HCT116 (cell line): ENCODE results near the gene RPL35. TPM values are rescaled to one million over a fixed set of nuclear protein-coding genes. Genes with fewer than 3 reads are reported as not detected.

Experiments used
- ATAC-seq: fragments of 200-7000 bp; cut with Tn5 transposase; 2 replicates; pipeline ENCODE4 v1.9.1; 2020; ENCODE audit warnings: mild to moderate bottlenecking, moderate library complexity
- BruUV-seq: library from RNA; stranded (reverse); fragments of 400-500 nt; replicated peaks from 2 replicates; lab custom pipeline; 2021; lab: Mats Ljungman, UMichigan
- CTCF ChIA-PET: fragments of 300-600 bp; sonication (Branson Sonifier 250); formaldehyde crosslinking; loops from one replicate; lab custom pipeline; 2021; ENCODE audit warnings: antibody characterized with exemption; lab: Charles Lee
- POLR2A ChIA-PET: fragments of 300-600, 350-600 bp; sonication (Branson Sonifier 250); formaldehyde crosslinking; loops from one replicate; lab custom pipeline; 2021; ENCODE audit warnings: antibody characterized with exemption; lab: Charles Lee
- RAD21 ChIA-PET, 2 experiments: fragments of 300-600 bp; sonication (Branson Sonifier 250); formaldehyde crosslinking; loops; one replicate each; lab custom pipeline; 2023; ENCODE audit warnings: low total read pairs in 2 of 2; ENCODE audit not compliant: uncharacterized antibody in 2 of 2, unreplicated experiment in 2 of 2, low non-redundant PET in 1 of 2; lab: Charles Lee
- DNase-seq: peaks from one replicate; pipeline ENCODE4 v3.0.0-alpha.2; 2010; ENCODE audit warnings: low read depth, low spot score
- H2AFZ ChIP-seq: fragments of 200-600 bp; shearing (Covaris generic), sonication (generic); 2 replicates; pipeline ENCODE4 v1.6.1; 2017; ENCODE audit warnings: low read depth, mixed run types, mixed read lengths, antibody characterized with exemption, low read length; ENCODE audit not compliant: poor library complexity, severe bottlenecking
- H3K27ac ChIP-seq: 2 replicates; pipeline ENCODE4 v1.5.1; 2012; ENCODE audit warnings: low read depth, low read length
- H3K27me3 ChIP-seq: fragments of 200-600 bp; sonication (generic); 2 replicates; pipeline ENCODE4 v1.6.1; 2016; ENCODE audit warnings: mixed run types, low read length, mixed read lengths; ENCODE audit not compliant: insufficient read depth
- H3K36me3 ChIP-seq, 2 experiments: fragments of 200-500 bp in 1 of 2; fragments of 200-600 bp in 1 of 2; sonication (Bioruptor generic) in 1 of 2; sonication (generic) in 1 of 2; 2 replicates each; pipeline versions ENCODE4 v1.5.1 to v1.6.1; 2014 to 2016; ENCODE audit warnings: low read length in 2 of 2, inconsistent platforms in 1 of 2, mixed read lengths in 1 of 2, mixed run types in 1 of 2; ENCODE audit not compliant: insufficient read depth in 2 of 2, control insufficient read depth in 1 of 2
- H3K4me1 ChIP-seq, 2 experiments: fragments of 200-600 bp in 1 of 2; sonication (generic) in 1 of 2; 2 replicates each; pipeline versions ENCODE4 v1.5.1 to v1.6.1; 2012 to 2017; ENCODE audit warnings: low read length in 2 of 2, inconsistent platforms in 1 of 2, mild to moderate bottlenecking in 1 of 2, mixed read lengths in 1 of 2, mixed run types in 1 of 2, moderate library complexity in 1 of 2; ENCODE audit not compliant: insufficient read depth in 2 of 2, control insufficient read depth in 1 of 2
- H3K4me2 ChIP-seq: fragments of 200-600 bp; sonication (generic); 2 replicates; pipeline ENCODE4 v1.6.1; 2017; ENCODE audit warnings: mixed run types, low read length, mixed read lengths
- H3K4me3 ChIP-seq, 2 experiments: fragments of 200-600 bp in 1 of 2; sonication (generic) in 1 of 2; replicated peaks in 1 of 2; 2 replicates each; pipeline ENCODE4 v1.5.1; 2011 to 2016; ENCODE audit warnings: low read length in 2 of 2, control low read depth in 1 of 2, low read depth in 1 of 2, mild to moderate bottlenecking in 1 of 2, mixed read lengths in 1 of 2, mixed run types in 1 of 2
- H3K79me2 ChIP-seq: fragments of 200-600 bp; sonication (generic); 2 replicates; pipeline ENCODE4 v1.6.1; 2017; ENCODE audit warnings: mild to moderate bottlenecking, mixed run types, low read length, moderate library complexity, mixed read lengths; ENCODE audit not compliant: insufficient read depth
- H3K9ac ChIP-seq: fragments of 200-600 bp; sonication (generic); 2 replicates; pipeline ENCODE4 v1.6.1; 2016; ENCODE audit warnings: low read length, mixed read lengths
- H3K9me2 ChIP-seq: fragments of 200-600 bp; sonication (generic), shearing (Covaris generic); 2 replicates; pipeline ENCODE4 v1.6.1; 2017; ENCODE audit warnings: mixed run types, mild to moderate bottlenecking, moderate library complexity; ENCODE audit not compliant: insufficient read depth
- H3K9me3 ChIP-seq, 2 experiments: fragments of 200-500 bp in 1 of 2; fragments of 200-600 bp in 1 of 2; sonication (Bioruptor generic) in 1 of 2; sonication (generic) in 1 of 2; 2 replicates each; pipeline ENCODE4 v1.6.1; 2014 to 2017; ENCODE audit warnings: low read length in 2 of 2, mixed read lengths in 2 of 2, inconsistent platforms in 1 of 2, low read depth in 1 of 2, mild to moderate bottlenecking in 1 of 2, mixed run types in 1 of 2, moderate library complexity in 1 of 2; ENCODE audit not compliant: control insufficient read depth in 1 of 2, insufficient read depth in 1 of 2
- H4K20me1 ChIP-seq: fragments of 200-600 bp; sonication (generic), shearing (Covaris generic); 2 replicates; pipeline ENCODE4 v1.6.1; 2017; ENCODE audit warnings: mixed run types, mild to moderate bottlenecking, moderate library complexity; ENCODE audit not compliant: insufficient read depth
- CBX3 ChIP-seq: IDR thresholded peaks from 2 replicates; pipeline ENCODE4 v1.6.1; 2012; ENCODE audit warnings: low read depth
- CEBPB ChIP-seq: IDR thresholded peaks from 2 replicates; pipeline ENCODE4 v1.6.1; 2012; ENCODE audit warnings: low read depth
- EGR1 ChIP-seq: IDR thresholded peaks from 2 replicates; pipeline ENCODE4 v1.6.1; 2012; ENCODE audit warnings: low read depth
- ELF1 ChIP-seq: IDR thresholded peaks from 2 replicates; pipeline ENCODE4 v1.6.1; 2012; ENCODE audit warnings: low read depth, borderline replicate concordance
- POLR2AphosphoS5 ChIP-seq: IDR thresholded peaks from 2 replicates; pipeline ENCODE4 v1.6.1; 2011; ENCODE audit warnings: mild to moderate bottlenecking, low read depth, low read length, moderate library complexity
- SIN3A ChIP-seq: IDR thresholded peaks from 2 replicates; pipeline ENCODE4 v1.6.1; 2012; ENCODE audit warnings: low read depth
- YY1 ChIP-seq: IDR thresholded peaks from 2 replicates; pipeline ENCODE4 v1.6.1; 2011; ENCODE audit warnings: low read length, low read depth, moderate library complexity, mild to moderate bottlenecking; ENCODE audit not compliant: insufficient replicate concordance; ENCODE audit errors: extremely low read depth
- ZFX ChIP-seq: fragments of 450-650 bp; IDR thresholded peaks from 2 replicates; pipeline ENCODE4 v1.6.1; 2017
- intact Hi-C: fragments of 100-400 bp; cut with micrococcal nuclease; formaldehyde crosslinking; loops from 2 replicates; pipeline ENCODE4 v1.10.0; 2022
- total RNA-seq: library from RNA; stranded (reverse); gene quantifications from one replicate; pipeline ENCODE4 v1.2.1, GENCODE V29; 2021; ENCODE audit not compliant: unreplicated experiment
- TF ChIP-seq, protein P1 (sequence below): IDR thresholded peaks from 2 replicates; pipeline ENCODE4 v1.6.1; 2011; ENCODE audit warnings: mild to moderate bottlenecking, low read length, moderate library complexity; ENCODE audit not compliant: insufficient replicate concordance; ENCODE audit errors: extremely low read depth
- TF ChIP-seq, protein P2 (sequence below): IDR thresholded peaks from 2 replicates; pipeline ENCODE4 v1.6.1; 2012
- TF ChIP-seq, protein P3 (sequence below): IDR thresholded peaks from 2 replicates; pipeline ENCODE4 v1.6.1; 2012; ENCODE audit warnings: low read depth
- TF ChIP-seq, protein P4 (sequence below): IDR thresholded peaks from 2 replicates; pipeline ENCODE4 v1.6.1; 2012

RPL35 gene
- total RNA-seq, 1 experiment from 2014 or later: 1,754 TPM

DNA sequence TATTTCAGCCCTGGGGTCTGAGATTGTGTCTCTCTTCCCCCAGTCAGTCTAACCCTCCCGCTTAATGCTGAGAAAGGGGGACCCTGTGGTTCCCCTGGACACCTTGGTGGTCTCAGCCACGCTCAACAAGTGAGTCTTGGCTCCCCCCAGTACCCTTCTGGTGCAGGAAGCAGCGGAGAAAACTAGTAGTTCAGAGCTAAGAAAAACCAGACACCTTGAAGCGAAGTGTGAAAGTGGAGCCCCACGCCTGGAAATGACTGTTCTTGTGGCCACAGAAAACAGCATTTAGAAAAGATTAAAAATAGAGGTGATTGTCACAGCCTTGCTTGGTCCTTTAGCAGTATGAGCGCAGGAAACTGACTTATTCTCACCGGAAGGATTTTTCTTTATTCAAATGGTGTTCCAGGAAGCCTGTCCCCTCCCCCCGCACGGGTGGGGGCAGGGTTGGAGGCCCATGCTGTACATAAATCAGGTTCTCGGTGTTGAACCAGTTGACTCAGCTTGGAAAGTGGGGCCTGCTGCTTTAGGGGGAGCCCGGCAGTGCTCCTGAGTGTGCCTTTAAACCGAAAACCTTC, 8.3 kb upstream of the RPL35 start:
- CTCF ChIA-PET: no interaction called here
- RAD21 ChIA-PET: no interaction called here
- peak overlapping the region; percentile 84 for H3K4me2 ChIP-seq
- H3K9ac ChIP-seq: peak overlapping the region; percentile 98
- intact Hi-C loops: no loop called here
- peak overlapping the region; percentile 91 to 94 for H3K4me3 ChIP-seq
- no peaks in the 10 kb centered on the region for H3K27me3 ChIP-seq
- H3K36me3 ChIP-seq: peaks cover 7 to 29% of the 10 kb centered on the region in 2 experiments; a peak in 2 of 4 replicates
- peaks cover 19 to 48% of the 10 kb centered on the region in 2 experiments for H3K4me1 ChIP-seq
- no peak for ATAC-seq
- peaks cover 81% of the 10 kb centered on the region for H3K79me2 ChIP-seq
- no peak for DNase-seq
- H3K27ac ChIP-seq: peak overlapping the region; percentile 96
- TF ChIP-seq CEBPB (no peak), ZFX (no peak), SIN3A (no peak), ELF1 (no peak), EGR1 (no peak), CBX3 (no peak), POLR2AphosphoS5 (no peak), YY1 (no peak)
- TF ChIP-seq, protein P1, sequence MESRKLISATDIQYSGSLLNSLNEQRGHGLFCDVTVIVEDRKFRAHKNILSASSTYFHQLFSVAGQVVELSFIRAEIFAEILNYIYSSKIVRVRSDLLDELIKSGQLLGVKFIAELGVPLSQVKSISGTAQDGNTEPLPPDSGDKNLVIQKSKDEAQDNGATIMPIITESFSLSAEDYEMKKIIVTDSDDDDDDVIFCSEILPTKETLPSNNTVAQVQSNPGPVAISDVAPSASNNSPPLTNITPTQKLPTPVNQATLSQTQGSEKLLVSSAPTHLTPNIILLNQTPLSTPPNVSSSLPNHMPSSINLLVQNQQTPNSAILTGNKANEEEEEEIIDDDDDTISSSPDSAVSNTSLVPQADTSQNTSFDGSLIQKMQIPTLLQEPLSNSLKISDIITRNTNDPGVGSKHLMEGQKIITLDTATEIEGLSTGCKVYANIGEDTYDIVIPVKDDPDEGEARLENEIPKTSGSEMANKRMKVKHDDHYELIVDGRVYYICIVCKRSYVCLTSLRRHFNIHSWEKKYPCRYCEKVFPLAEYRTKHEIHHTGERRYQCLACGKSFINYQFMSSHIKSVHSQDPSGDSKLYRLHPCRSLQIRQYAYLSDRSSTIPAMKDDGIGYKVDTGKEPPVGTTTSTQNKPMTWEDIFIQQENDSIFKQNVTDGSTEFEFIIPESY: no peak
- TF ChIP-seq, protein P2, sequence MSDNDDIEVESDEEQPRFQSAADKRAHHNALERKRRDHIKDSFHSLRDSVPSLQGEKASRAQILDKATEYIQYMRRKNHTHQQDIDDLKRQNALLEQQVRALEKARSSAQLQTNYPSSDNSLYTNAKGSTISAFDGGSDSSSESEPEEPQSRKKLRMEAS: no peak
- TF ChIP-seq, protein P3, sequence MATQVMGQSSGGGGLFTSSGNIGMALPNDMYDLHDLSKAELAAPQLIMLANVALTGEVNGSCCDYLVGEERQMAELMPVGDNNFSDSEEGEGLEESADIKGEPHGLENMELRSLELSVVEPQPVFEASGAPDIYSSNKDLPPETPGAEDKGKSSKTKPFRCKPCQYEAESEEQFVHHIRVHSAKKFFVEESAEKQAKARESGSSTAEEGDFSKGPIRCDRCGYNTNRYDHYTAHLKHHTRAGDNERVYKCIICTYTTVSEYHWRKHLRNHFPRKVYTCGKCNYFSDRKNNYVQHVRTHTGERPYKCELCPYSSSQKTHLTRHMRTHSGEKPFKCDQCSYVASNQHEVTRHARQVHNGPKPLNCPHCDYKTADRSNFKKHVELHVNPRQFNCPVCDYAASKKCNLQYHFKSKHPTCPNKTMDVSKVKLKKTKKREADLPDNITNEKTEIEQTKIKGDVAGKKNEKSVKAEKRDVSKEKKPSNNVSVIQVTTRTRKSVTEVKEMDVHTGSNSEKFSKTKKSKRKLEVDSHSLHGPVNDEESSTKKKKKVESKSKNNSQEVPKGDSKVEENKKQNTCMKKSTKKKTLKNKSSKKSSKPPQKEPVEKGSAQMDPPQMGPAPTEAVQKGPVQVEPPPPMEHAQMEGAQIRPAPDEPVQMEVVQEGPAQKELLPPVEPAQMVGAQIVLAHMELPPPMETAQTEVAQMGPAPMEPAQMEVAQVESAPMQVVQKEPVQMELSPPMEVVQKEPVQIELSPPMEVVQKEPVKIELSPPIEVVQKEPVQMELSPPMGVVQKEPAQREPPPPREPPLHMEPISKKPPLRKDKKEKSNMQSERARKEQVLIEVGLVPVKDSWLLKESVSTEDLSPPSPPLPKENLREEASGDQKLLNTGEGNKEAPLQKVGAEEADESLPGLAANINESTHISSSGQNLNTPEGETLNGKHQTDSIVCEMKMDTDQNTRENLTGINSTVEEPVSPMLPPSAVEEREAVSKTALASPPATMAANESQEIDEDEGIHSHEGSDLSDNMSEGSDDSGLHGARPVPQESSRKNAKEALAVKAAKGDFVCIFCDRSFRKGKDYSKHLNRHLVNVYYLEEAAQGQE: no peak
- TF ChIP-seq, protein P4, sequence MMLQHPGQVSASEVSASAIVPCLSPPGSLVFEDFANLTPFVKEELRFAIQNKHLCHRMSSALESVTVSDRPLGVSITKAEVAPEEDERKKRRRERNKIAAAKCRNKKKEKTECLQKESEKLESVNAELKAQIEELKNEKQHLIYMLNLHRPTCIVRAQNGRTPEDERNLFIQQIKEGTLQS: no peak
- TF ChIP-seq, all 23 proteins: peak for 0
- Histone ChIP-seq H2AFZ (no peak overlapping the region), H3K9me2 (no peaks in the 10 kb centered on the region), H4K20me1 (peaks cover 17% of the 10 kb centered on the region; the same call in 1 of the 2 replicates), H3K9me3 (no peaks in the 10 kb centered on the region)
- POLR2A ChIA-PET: no interaction called here
- TSS peak; percentile 59 for BruUV-seq
